Adrenal gland (tissue), 12 donors: Measurements from ENCODE around the gene SIRPD. TPM values are rescaled to one million over a fixed set of nuclear protein-coding genes. Genes with fewer than 3 reads are reported as not detected.
"Not testable (repeated sequence)": the region's sequence is repeated elsewhere in the genome, so short reads cannot be mapped to it uniquely, and the experiment has no call there.

Source experiments
- DNase-seq, 7 donors: peaks; one replicate each; pipeline ENCODE4 v3.0.0-alpha.2; 2019 to 2020
- H3K27ac ChIP-seq, 5 donors: fragments of 200-600 bp; sonication (generic) in 4 of 5; 1 replicate in 3 of 5; 2 replicates in 2 of 5; pipeline versions ENCODE4 v1.5.1 to v1.8.0; 2016 to 2020; ENCODE audit warnings: mild to moderate bottlenecking in 1 of 5
- H3K27me3 ChIP-seq: fragments of 200-600 bp; 2 replicates; pipeline ENCODE4 v1.8.0; 2021
- H3K36me3 ChIP-seq, 2 donors: fragments of 200-600 bp; replicated peaks in 1 of 2; 1 replicate in 1 of 2; 2 replicates in 1 of 2; pipeline versions ENCODE4 v1.5.1 to v1.8.0; 2018 to 2022
- H3K4me1 ChIP-seq, 2 donors: fragments of 200-600 bp; replicated peaks in 1 of 2; 1 replicate in 1 of 2; 2 replicates in 1 of 2; pipeline versions ENCODE4 v1.5.1 to v1.8.0; 2018 to 2021
- H3K4me3 ChIP-seq, 4 donors: fragments of 200-600 bp; sonication (generic) in 3 of 4; one replicate each; pipeline ENCODE4 v1.5.1; 2016 to 2018
- H3K9me3 ChIP-seq, 3 donors: fragments of 200-600 bp; sonication (generic) in 1 of 3; replicated peaks in 1 of 3; 1 replicate in 2 of 3; 2 replicates in 1 of 3; pipeline versions ENCODE4 v1.5.1 to v1.8.0; 2016 to 2021
- POLR2A ChIP-seq, 2 donors: fragments of 450-650 bp; IDR thresholded peaks; one replicate each; pipeline ENCODE4 v1.6.1; 2017; ENCODE audit warnings: antibody characterized with exemption in 2 of 2, mild to moderate bottlenecking in 2 of 2, moderate library complexity in 1 of 2
- WGBS, 4 donors: extraction: QIAGEN DNeasy Blood & Tissue Kit in 2 of 4; methylation state at CpG; one replicate each; pipeline versions ENCODE4 v1.1.5 to v1.1.7; 2013 to 2017; 5-methylcytosine and 5-hydroxymethylcytosine counted together
- intact Hi-C, 2 donors: fragments of 100-400 bp; cut with DNase I; formaldehyde crosslinking; loops; one replicate each; pipeline versions ENCODE4 v1.14.1 to v1.15.0; 2022 to 2023
- polyA plus RNA-seq, 3 donors: library from polyadenylated mRNA; stranded (reverse); fragments of 200-250 nt in 2 of 3; fragments of 350-450 nt in 1 of 3; fragmentation: Illumina TruSeq in 1 of 3; extraction: RNeasy Lipid Tissue Mini Kit (QIAGEN cat#74804) in 1 of 3; gene quantifications; one replicate each; pipeline ENCODE4 v1.2.3, GENCODE V29; 2013 to 2014
- total RNA-seq, 9 donors: library from RNA; depleted of rRNA in 4 of 9; stranded (reverse); fragments of >200 nt in 4 of 9; fragments of 120-200 nt in 1 of 9; fragmentation: NEBNext Ultra II Directional in 1 of 9; extraction: Animal tissue kit (Norgen Biotek cat#: 25700) in 1 of 9; gene quantifications; one replicate each; pipeline versions ENCODE4 v1.1.0 to v1.2.4, GENCODE V29; 2013 to 2023
- TF ChIP-seq, protein P1 (sequence below), 6 experiments: fragments of 450-650 bp in 4 of 6; fragments of 200-600 bp in 2 of 6; sonication (generic) in 1 of 6; IDR thresholded peaks; 1 replicate in 5 of 6; 2 replicates in 1 of 6; pipeline versions ENCODE4 v1.5.1 to v1.8.0; 2016 to 2021; ENCODE audit warnings: antibody characterized with exemption in 6 of 6, mild to moderate bottlenecking in 2 of 6, moderate library complexity in 1 of 6
- donor health status: healthy with polysubstance abuse.
- donor health status: Bipolar disorder and iron deficiency.
- donor health status: DM: yes; HTN: yes; CAD: no.
- donor health status: DM: no; HTN: no; CAD: no.
- donor health status: DM: no; HTN: no; CAD: no.
- donor health status: DM: yes; HTN: yes; CAD: no.

Gene SIRPD
- total and polyA plus RNA-seq, 12 donors = 0.43 to 3.3 (median 1.5) TPM; not detected in 9

DNA sequence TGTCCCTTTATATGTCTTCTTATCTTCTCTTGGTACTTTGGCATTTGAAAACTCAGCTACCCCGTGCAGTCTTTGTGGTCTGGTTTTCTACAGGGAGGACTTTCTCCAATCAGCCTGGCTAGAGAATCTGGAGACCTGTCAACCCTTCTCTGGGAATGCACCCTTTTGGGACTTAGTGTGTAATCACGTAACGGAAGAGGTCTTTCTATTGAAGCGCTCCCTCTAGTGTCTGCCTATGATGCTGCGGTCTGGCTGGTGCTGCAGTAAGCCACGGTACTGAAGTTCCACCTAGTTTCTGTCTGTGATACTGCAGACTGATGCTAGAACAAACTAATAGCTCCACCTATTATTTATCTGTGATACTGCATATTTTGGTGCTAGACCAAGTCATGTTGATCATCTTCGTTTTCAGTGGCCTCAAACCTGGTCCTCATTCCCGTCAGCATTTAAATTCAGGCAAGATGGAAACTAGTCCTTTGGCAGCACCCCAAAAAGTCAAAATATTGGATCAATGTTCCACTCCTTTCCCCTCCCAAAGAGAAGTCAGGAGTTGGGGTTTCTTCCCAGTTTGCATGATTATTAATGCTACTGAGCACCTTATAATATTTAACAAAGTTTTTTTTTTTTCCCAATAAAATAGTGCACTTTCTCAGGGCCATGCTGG is 53.8 kb downstream of the SIRPD start:
- H3K4me3 ChIP-seq = no peak overlapping the region
- 1 to 2% (median 1%) methylated on average over 8 of the region's 8 CpGs for WGBS, 4 donors

DNA sequence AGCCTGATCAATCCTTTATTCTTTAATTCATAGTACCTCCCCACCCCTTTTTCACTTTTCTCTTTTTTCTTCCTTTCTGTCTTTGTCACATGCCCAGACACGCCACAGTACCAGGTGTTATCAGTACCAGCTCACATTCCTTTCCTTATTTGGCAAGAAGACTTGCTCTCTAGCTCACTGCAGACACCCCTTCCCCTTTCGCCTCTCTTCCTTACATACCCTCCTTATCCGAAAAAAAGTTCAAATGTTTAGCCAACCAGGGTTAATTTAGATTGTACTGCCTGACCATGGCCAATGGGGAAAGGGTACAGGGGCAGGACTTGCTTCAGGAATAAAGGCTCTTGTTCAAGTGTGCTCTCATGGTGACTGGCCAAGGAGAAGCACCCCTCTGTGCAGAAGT is 57.0 kb downstream of the SIRPD start:
- no peak for DNase-seq
- 40 to 56% (median 45%) methylated on average over 3 of the region's 3 CpGs for WGBS, 4 donors

More for the DNA sequence above, 53.8 kb downstream of the SIRPD start:
- H3K27ac ChIP-seq = no peak overlapping the region
- peaks cover 4% of the 10 kb centered on the region for H3K27me3 ChIP-seq
- TF ChIP-seq POLR2A (IDR thresholded peaks at IDR 0.05) = no peak
- TF ChIP-seq, protein P1, sequence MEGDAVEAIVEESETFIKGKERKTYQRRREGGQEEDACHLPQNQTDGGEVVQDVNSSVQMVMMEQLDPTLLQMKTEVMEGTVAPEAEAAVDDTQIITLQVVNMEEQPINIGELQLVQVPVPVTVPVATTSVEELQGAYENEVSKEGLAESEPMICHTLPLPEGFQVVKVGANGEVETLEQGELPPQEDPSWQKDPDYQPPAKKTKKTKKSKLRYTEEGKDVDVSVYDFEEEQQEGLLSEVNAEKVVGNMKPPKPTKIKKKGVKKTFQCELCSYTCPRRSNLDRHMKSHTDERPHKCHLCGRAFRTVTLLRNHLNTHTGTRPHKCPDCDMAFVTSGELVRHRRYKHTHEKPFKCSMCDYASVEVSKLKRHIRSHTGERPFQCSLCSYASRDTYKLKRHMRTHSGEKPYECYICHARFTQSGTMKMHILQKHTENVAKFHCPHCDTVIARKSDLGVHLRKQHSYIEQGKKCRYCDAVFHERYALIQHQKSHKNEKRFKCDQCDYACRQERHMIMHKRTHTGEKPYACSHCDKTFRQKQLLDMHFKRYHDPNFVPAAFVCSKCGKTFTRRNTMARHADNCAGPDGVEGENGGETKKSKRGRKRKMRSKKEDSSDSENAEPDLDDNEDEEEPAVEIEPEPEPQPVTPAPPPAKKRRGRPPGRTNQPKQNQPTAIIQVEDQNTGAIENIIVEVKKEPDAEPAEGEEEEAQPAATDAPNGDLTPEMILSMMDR (IDR thresholded peaks at IDR 0.05) = peak; percentile 84 to 99 (median 92)
- H3K9me3 ChIP-seq = no peaks in the 10 kb centered on the region
- no peaks in the 10 kb centered on the region for H3K36me3 ChIP-seq
- H3K4me1 ChIP-seq = no peaks in the 10 kb centered on the region
- intact Hi-C loops = no loop called here
- DNase-seq = peak; percentile 63 to 91 (median 84)

DNA sequence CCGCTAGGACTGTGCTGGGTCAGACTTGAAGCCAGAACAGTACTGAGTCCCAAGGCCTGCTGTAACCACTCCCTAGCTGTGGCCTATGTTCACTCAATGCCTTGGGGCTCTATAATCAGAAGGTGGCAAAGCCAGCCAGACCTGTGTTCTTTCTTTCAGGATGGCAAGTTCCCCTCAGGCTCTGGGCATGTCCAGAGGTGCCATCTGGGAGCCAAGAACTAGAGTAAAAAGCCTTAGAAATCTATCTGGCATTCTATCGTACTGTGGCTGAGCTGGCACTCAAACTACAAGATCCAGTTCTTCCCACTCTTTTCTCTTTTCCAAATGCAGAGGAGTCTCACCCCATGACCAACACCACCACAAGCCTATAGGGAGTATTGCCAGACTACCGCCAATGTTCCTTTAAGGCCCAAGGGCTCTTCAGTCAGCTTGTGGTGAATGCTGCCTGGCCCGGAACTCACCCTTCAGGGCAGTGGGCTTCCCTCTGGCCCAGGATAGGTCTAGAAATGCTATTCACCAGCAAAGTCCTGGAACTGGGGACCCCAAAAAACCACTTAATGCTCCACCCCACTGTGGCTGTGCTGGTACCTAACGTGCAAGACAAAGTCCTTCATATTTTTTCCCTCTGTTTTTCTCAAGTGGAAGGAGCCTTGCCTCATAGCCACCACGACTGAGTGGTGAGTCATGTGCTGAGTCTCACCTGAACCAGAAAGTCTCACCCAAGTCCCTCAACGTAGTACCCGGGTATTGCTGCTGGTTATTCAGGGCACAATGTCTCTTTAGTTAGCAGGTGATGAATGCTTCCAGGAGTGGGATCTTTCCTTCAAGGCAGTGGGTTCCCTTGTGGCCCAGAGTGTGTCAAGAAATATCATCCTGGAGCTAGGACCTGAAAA is 57.7 kb downstream of the SIRPD start:
- no peak overlapping the region for H3K4me3 ChIP-seq
- H3K4me1 ChIP-seq = no peaks in the 10 kb centered on the region
- no peaks in the 10 kb centered on the region for H3K36me3 ChIP-seq
- 79 to 85% (median 82%) methylated on average over 8 of the region's 8 CpGs for WGBS, 4 donors
- no peak overlapping the region for H3K27ac ChIP-seq
- no peaks in the 10 kb centered on the region for H3K9me3 ChIP-seq
- DNase-seq = no peak
- no peak for TF ChIP-seq POLR2A (IDR thresholded peaks at IDR 0.05)
- TF ChIP-seq, protein P1 (IDR thresholded peaks at IDR 0.05) = no peak
- peaks cover 4% of the 10 kb centered on the region for H3K27me3 ChIP-seq
- intact Hi-C loops = no loop called here

More for the DNA sequence above, 57.0 kb downstream of the SIRPD start:
- H3K9me3 ChIP-seq = no peaks in the 10 kb centered on the region
- H3K36me3 ChIP-seq = no peaks in the 10 kb centered on the region
- intact Hi-C loops = no loop called here
- no peak overlapping the region for H3K4me3 ChIP-seq
- no peaks in the 10 kb centered on the region for H3K4me1 ChIP-seq
- TF ChIP-seq POLR2A (IDR thresholded peaks at IDR 0.05) = no peak
- TF ChIP-seq, protein P1 (IDR thresholded peaks at IDR 0.05) = no peak
- H3K27ac ChIP-seq = no peak overlapping the region
- peaks cover 4% of the 10 kb centered on the region for H3K27me3 ChIP-seq

DNA sequence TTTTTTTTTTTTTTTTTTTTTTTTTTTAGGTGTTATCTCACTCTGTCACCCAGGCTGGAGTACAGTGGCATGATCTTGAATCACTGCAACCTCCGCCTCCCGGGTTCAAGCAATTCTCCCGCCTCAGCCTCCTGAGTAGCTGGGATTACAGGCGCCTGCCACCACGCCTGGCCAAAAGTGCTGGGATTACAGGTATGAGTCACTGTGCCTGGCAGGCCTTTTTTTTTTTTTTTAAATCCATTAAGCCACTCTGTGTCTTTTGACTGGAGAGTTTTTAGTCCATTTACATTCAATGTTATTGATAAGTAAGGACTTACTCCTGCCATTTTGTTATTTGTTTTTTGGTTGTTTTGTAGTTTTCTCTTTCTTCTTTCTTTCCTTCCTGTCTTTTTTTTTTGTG is 60.1 kb downstream of the SIRPD start:
- 90 to 93% (median 91%) methylated on average over 5 of the region's 5 CpGs for WGBS, 4 donors
- H3K4me1 ChIP-seq, H3K36me3 ChIP-seq, DNase-seq, intact Hi-C loops, H3K27ac ChIP-seq, H3K4me3 ChIP-seq, H3K9me3 ChIP-seq, H3K27me3 ChIP-seq: not testable (repeated sequence)
